ENCODE data around the gene SMYD3.

SMYD3 gene

DNA sequence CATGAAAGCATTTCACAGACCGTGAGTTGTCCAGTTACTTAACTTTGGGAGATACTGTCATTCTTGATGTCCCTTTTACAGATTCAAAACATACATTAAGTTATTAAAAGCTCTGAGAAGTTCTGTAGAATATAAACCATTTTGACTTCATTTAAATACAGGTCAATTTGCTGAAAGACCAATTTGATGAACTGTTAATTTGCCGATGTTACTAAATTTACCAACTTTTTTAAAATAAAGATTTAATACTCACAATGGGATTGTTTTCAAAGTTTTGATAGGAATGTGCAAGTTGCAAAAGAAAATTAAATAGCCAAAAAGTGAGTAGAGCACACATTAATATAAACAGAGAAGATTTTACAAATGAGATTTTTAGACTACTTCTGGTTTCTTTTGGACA is 666.1 kb downstream of the SMYD3 start:
- no peaks in the 10 kb centered on the region for H3K27me3 ChIP-seq (ENCODE audit: insufficient read depth, low read depth)
- no peaks in the 10 kb centered on the region for H4K20me1 ChIP-seq (ENCODE audit: insufficient read depth)
- no peaks in the 10 kb centered on the region for H3K36me3 ChIP-seq (ENCODE audit: insufficient read depth)
- H3K27ac ChIP-seq: no peak overlapping the region
- TF ChIP-seq, protein P1, sequence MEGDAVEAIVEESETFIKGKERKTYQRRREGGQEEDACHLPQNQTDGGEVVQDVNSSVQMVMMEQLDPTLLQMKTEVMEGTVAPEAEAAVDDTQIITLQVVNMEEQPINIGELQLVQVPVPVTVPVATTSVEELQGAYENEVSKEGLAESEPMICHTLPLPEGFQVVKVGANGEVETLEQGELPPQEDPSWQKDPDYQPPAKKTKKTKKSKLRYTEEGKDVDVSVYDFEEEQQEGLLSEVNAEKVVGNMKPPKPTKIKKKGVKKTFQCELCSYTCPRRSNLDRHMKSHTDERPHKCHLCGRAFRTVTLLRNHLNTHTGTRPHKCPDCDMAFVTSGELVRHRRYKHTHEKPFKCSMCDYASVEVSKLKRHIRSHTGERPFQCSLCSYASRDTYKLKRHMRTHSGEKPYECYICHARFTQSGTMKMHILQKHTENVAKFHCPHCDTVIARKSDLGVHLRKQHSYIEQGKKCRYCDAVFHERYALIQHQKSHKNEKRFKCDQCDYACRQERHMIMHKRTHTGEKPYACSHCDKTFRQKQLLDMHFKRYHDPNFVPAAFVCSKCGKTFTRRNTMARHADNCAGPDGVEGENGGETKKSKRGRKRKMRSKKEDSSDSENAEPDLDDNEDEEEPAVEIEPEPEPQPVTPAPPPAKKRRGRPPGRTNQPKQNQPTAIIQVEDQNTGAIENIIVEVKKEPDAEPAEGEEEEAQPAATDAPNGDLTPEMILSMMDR (conservative IDR thresholded peaks at IDR 0.05; ENCODE audit: low read depth, low read length): no peak
- H3K4me1 ChIP-seq (ENCODE audit: low read depth, poor library complexity, severe bottlenecking): no peaks in the 10 kb centered on the region
- no peak overlapping the region for H2AFZ ChIP-seq (ENCODE audit: low read depth)
- no peaks in the 10 kb centered on the region for H3K79me2 ChIP-seq (ENCODE audit: insufficient read depth, low read depth)
- H3K9ac ChIP-seq: no peak overlapping the region
- no peak overlapping the region for H3K4me2 ChIP-seq
- no peak overlapping the region for H3K4me3 ChIP-seq (IDR thresholded peaks at IDR 0.05; ENCODE audit: insufficient read depth, low read depth, low read length)

DNA sequence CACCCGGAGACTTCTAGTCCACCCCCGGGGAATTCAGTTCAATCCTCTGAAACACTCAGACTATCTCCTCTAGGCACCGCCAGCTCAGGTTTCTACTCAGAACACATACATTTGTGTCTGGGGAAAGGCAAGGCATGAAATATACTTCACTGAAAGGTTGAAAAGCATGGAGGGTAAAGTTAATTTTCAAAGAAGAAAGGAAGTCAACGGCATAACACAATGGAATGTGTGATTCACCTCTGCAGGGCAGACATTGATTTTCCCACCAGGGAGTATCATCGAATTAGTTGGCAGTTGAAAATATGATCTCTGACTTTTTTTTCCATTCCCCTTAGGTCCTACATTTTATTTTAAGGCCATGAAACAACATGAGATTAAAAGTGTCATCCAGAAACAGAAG is 669.4 kb downstream of the SMYD3 start:
- Histone ChIP-seq H3K27ac (no peak overlapping the region), H4K20me1 (ENCODE audit: insufficient read depth) (no peaks in the 10 kb centered on the region), H2AFZ (ENCODE audit: low read depth) (no peak overlapping the region), H3K4me3 (IDR thresholded peaks at IDR 0.05; ENCODE audit: insufficient read depth, low read depth, low read length) (no peak overlapping the region), H3K9ac (no peak overlapping the region), H3K27me3 (ENCODE audit: insufficient read depth, low read depth) (no peaks in the 10 kb centered on the region), H3K79me2 (ENCODE audit: insufficient read depth, low read depth) (no peaks in the 10 kb centered on the region), H3K36me3 (ENCODE audit: insufficient read depth) (no peaks in the 10 kb centered on the region), H3K4me2 (no peak overlapping the region), H3K4me1 (ENCODE audit: low read depth, poor library complexity, severe bottlenecking) (no peaks in the 10 kb centered on the region)
- TF ChIP-seq, protein P1 (conservative IDR thresholded peaks at IDR 0.05; ENCODE audit: low read depth, low read length): no peak

- H2AFZ ChIP-seq (ENCODE audit: low read depth): no peak overlapping the region
- no peaks in the 10 kb centered on the region for H3K79me2 ChIP-seq (ENCODE audit: insufficient read depth, low read depth)
- no peaks in the 10 kb centered on the region for H4K20me1 ChIP-seq (ENCODE audit: insufficient read depth)
- no peak overlapping the region for H3K4me3 ChIP-seq (IDR thresholded peaks at IDR 0.05; ENCODE audit: insufficient read depth, low read depth, low read length)
- TF ChIP-seq, protein P1 (conservative IDR thresholded peaks at IDR 0.05; ENCODE audit: low read depth, low read length): no peak
- H3K27ac ChIP-seq: no peak overlapping the region
- no peaks in the 10 kb centered on the region for H3K36me3 ChIP-seq (ENCODE audit: insufficient read depth)
- H3K4me2 ChIP-seq: no peak overlapping the region
- no peaks in the 10 kb centered on the region for H3K27me3 ChIP-seq (ENCODE audit: insufficient read depth, low read depth)
- no peaks in the 10 kb centered on the region for H3K4me1 ChIP-seq (ENCODE audit: low read depth, poor library complexity, severe bottlenecking)
- no peak overlapping the region for H3K9ac ChIP-seq
These were observed 671.7 kb downstream of the SMYD3 start for GRCh38 chr1:245835386-245835785.

GRCh38 chr1:245834002-245834401 is 673.1 kb downstream of the SMYD3 start:
- Histone ChIP-seq H3K4me3 (IDR thresholded peaks at IDR 0.05; ENCODE audit: insufficient read depth, low read depth, low read length) (no peak overlapping the region), H3K4me1 (ENCODE audit: low read depth, poor library complexity, severe bottlenecking) (no peaks in the 10 kb centered on the region), H3K4me2 (no peak overlapping the region), H2AFZ (ENCODE audit: low read depth) (no peak overlapping the region), H4K20me1 (ENCODE audit: insufficient read depth) (no peaks in the 10 kb centered on the region), H3K36me3 (ENCODE audit: insufficient read depth) (no peaks in the 10 kb centered on the region), H3K27ac (no peak overlapping the region), H3K79me2 (ENCODE audit: insufficient read depth, low read depth) (no peaks in the 10 kb centered on the region), H3K27me3 (ENCODE audit: insufficient read depth, low read depth) (no peaks in the 10 kb centered on the region), H3K9ac (no peak overlapping the region)
- TF ChIP-seq, protein P1 (conservative IDR thresholded peaks at IDR 0.05; ENCODE audit: low read depth, low read length): no peak
